ENCODE results near the gene NOL6. TPM values are rescaled to one million over a fixed set of nuclear protein-coding genes. Genes with fewer than 3 reads are reported as not detected.
A peak's percentile ranks its signal among the peaks of the same experiment; 100 is the strongest.

Gene NOL6
- total RNA-seq, 1 experiment from 2014 or later: 64.4 TPM

GRCh38 chr9:33476503-33476902 is 2.8 kb upstream of the NOL6 start:
- H4K8ac ChIP-seq (replicated peaks; ENCODE audit: insufficient read length, low read depth, low read length): no peak overlapping the region
- H2BK20ac ChIP-seq (ENCODE audit: low read depth, low read length, poor library complexity, severe bottlenecking): no peak overlapping the region
- H3K27me3 ChIP-seq (ENCODE audit: insufficient read depth, low read length): no peaks in the 10 kb centered on the region
- H2AK5ac ChIP-seq (ENCODE audit: insufficient read length, low read length): no peak overlapping the region
- H3K79me2 ChIP-seq (ENCODE audit: insufficient read depth, low read length): peaks cover 11% of the 10 kb centered on the region
- peaks cover 4% of the 10 kb centered on the region for H3K79me1 ChIP-seq (ENCODE audit: insufficient read depth, low read depth, low read length, poor library complexity, severe bottlenecking)
- no CpG with 5 or more reads among the region's 10 CpGs for WGBS (ENCODE audit: extremely low coverage, insufficient read length, low lambda C conversion rate)
- no peaks in the 10 kb centered on the region; a peak in 1 of 5 replicates for H3K9me3 Mint-ChIP-seq
- 0 out of 2 replicates have a peak, but pooled peaks cover 2% of the 10 kb centered on the region for H3K4me1 ChIP-seq (ENCODE audit: insufficient read depth, low read length)
- H3K56ac ChIP-seq (ENCODE audit: insufficient read length, low read depth, low read length): no peak overlapping the region
- no peak overlapping the region for H3K27ac ChIP-seq (ENCODE audit: insufficient read length, low read depth, low read length)
- no peak overlapping the region for H3T11ph ChIP-seq (ENCODE audit: low read length)
- H3K4me2 ChIP-seq (ENCODE audit: insufficient read depth, insufficient read length, low read length): no peak overlapping the region
- no peak overlapping the region for H3K4me3 Mint-ChIP-seq
- H4K20me1 ChIP-seq (ENCODE audit: control insufficient read depth, insufficient read depth, insufficient read length): no peaks in the 10 kb centered on the region
- H4K91ac ChIP-seq (ENCODE audit: insufficient read length, low read depth, low read length): no peak overlapping the region
- H3K18ac ChIP-seq (ENCODE audit: insufficient read length, low read depth, low read length): no peak overlapping the region
- H3K23ac ChIP-seq (ENCODE audit: insufficient read length, low read depth, low read length): no peak overlapping the region
- H3K4me1 Mint-ChIP-seq: peaks cover 11 to 12% of the 10 kb centered on the region in 2 experiments; a peak in 3 of 4 replicates
- H2BK15ac ChIP-seq (ENCODE audit: low read depth, low read length): no peak overlapping the region
- no peak overlapping the region for H4K5ac ChIP-seq (ENCODE audit: insufficient read length, low read depth, low read length)
- no peak for DNase-seq
- H3K36me3 Mint-ChIP-seq (ENCODE audit: insufficient read depth in 1 of 3, low read depth in 3 of 3): peaks cover 4 to 12% (median 8%) of the 10 kb centered on the region in 3 experiments; a peak in 6 of 7 replicates
- H3K14ac ChIP-seq (ENCODE audit: insufficient read depth, low read length): no peak overlapping the region
- H3K27me3 Mint-ChIP-seq (ENCODE audit: low read depth): no peaks in the 10 kb centered on the region
- TF ChIP-seq CTCF (conservative IDR thresholded peaks at IDR 0.05): no peak
- H2BK12ac ChIP-seq (ENCODE audit: insufficient read length, low read depth, low read length): no peak overlapping the region
- H3K23me2 ChIP-seq (ENCODE audit: insufficient read length, low read depth, low read length, poor library complexity, severe bottlenecking): peaks cover 6% of the 10 kb centered on the region
- no peaks in the 10 kb centered on the region for H3K9me3 ChIP-seq (ENCODE audit: control insufficient read depth, low read depth, low read length)
- no peak overlapping the region for H2BK5ac ChIP-seq (ENCODE audit: insufficient read length, low read length)
- no peak overlapping the region for H3K4ac ChIP-seq (ENCODE audit: low read depth, low read length)
- H2BK120ac ChIP-seq (ENCODE audit: low read depth, low read length, poor library complexity, severe bottlenecking): no peak overlapping the region
- peak overlapping the region in 1 of 3 experiments; percentile 44; a peak in 2 of 7 replicates for H3K27ac Mint-ChIP-seq
- H3K9ac ChIP-seq (ENCODE audit: extremely low read depth, insufficient read length, low read length): no peak overlapping the region
- H2AFZ ChIP-seq (ENCODE audit: low read length): no peak overlapping the region

Measured in H9 (cell line).